HL-60/S4 treated with phorbol 12-myristate 13-acetate at 8.2 ng/mL for 4 days and 3 days (cell line): ENCODE results near the gene ERGIC3.

ENCODE experiments used
- in situ Hi-C: fragments of 300-500 bp; cut with MboI; formaldehyde crosslinking; loops from 2 replicates; pipeline ENCODE4 v1.15.0; 2022; ENCODE audit warnings: low sequenced_read_pairs

Gene ERGIC3

GRCh38 chr20:35541783-35542662, at the start of gene ERGIC3:
ERGIC3 (plus strand) TSS chr20:35542078; CDS start chr20:35542098, 20 bp downstream.
- in situ Hi-C loops = no loop called here

GRCh38 chr20:35492352-35492751, 49.5 kb upstream of the ERGIC3 start:
- in situ Hi-C loops = no loop called here

GRCh38 chr20:35496481-35496880, 45.4 kb upstream of the ERGIC3 start:
- in situ Hi-C loops = no loop called here

- in situ Hi-C loops = no loop called here
Measured at GRCh38 chr20:35497320-35497719, 44.6 kb upstream of the ERGIC3 start.

- in situ Hi-C loops = no loop called here
Measured at GRCh38 chr20:35497780-35498189, 44.1 kb upstream of the ERGIC3 start.

DNA sequence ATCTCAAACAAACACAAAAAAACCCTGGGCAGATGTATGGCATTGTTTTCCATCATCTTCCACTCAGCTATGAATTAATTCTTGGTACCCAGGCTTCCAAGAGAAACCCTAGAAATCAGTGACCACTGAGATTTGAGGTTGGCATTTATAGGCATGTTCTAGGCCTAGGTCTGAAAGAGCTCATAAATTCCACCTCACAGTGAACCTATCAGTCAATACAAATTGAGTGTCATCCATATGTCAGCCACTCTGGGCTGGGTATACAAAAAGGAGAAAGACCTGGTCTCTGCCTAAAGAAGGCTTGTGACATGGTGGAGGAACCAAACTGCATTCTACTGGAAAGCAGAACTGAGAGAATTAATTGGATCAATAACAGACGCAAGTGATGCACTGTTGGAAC, 42.6 kb upstream of the ERGIC3 start:
- in situ Hi-C loops = no loop called here

DNA sequence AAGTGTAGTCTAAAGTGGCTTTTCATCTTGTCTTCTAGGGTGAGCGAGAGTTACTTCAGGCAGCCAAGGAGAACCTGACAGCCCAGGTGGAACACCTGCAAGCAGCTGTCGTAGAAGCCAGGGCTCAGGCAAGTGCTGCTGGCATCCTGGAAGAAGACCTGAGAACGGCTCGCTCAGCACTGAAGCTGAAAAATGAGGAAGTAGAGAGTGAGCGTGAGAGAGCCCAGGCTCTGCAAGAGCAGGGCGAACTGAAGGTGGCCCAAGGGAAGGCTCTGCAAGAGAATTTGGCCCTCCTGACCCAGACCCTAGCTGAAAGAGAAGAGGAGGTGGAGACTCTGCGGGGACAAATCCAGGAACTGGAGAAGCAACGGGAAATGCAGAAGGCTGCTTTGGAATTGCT, 39.5 kb upstream of the ERGIC3 start:
- in situ Hi-C loops = no loop called here

- in situ Hi-C loops = no loop called here
Measured at GRCh38 chr20:35503281-35503680, 38.6 kb upstream of the ERGIC3 start.

- in situ Hi-C loops = no loop called here
Measured at GRCh38 chr20:35503841-35504561, 37.9 kb upstream of the ERGIC3 start.

- in situ Hi-C loops = no loop called here
Measured at GRCh38 chr20:35504751-35505150, 37.1 kb upstream of the ERGIC3 start.

DNA sequence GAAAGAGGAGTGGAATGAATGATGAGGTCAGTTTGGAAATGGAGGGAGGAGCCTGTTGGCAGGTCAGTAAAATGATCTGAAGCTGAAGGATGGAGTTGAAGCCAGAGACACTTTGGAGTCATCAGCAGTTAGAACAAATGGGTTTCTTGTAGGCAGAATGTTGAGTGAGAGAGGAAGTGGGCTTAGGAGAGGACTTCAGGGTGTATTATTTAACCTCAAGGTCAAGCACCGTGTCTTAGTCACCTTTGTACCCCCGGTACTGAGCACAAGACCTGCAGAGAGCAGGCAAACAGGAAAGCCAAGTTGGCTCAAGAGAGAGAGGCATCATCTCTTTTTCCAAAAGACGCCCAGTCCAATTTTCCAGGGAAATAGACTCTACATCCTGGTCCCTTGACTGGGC, 35.7 kb upstream of the ERGIC3 start:
- in situ Hi-C loops = no loop called here

DNA sequence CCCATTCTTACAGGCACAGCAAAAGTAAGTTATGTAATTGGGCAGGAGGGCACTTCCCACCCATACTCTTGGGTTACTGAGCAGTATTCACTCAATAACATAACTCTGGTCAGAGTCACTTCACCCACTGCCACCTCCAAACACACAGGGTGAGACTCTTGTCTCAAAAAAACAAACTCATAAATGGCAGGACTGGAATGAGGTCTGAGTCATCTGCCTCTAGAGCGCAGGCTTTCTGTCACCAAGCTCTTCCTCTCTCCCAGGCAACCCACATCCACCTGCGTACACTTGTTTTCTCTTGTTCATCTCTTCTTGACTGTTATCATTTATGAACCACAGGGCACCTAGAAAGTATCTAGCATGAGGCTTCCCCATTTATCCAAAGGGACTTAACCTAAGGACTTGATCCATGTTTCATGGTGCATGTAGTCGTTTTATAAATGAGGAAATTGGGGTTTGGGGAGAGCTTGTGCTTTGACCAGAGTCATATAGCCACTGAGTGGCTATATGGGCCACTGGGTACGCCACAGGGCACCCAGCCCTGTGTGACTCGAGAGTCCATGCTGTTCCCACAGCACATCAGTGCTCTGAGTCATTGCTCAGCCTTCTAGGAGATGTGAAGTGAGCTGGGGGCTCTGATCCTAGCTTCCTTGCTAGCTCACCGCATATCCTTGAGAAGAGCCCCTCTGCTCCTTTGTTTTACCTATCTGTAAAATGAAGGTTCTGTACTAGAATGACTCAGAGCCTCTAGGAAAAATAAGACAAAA, 34.8 kb upstream of the ERGIC3 start:
- in situ Hi-C loops = no loop called here

DNA sequence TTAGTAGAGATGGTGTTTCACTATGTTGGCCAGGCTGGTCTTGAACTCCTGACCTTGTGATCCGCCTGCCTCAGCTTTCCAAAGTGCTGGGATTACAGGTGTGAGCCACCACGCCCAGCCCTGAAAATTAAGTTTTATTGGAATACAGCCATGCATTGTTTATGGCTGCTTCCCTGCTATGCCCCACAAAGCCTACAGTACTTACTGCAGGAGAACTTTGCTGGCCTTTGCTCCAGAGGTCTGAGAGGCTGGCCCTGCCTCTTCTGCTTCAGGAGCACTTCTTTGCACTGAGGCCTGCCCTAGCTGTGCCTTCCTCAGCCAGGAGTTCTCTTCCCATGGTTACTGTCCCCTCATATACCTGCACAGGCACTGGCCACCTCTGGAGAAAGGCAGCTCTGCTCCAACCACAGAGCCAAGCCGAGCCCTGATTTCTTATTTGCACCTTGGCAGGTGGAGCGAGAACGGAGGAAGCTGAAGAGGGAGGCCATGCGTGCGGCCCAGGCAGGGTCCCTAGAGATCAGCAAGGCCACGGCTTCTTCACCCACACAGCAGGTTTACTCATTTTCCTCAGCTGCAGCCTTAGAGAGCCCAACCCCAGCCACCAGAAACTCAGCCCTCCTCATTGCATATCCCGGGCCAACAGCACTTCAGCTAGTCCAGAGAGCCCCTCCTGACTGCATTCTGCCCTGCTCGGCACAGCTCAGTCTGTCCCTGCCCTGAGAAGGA, 33.2 kb upstream of the ERGIC3 start:
- in situ Hi-C loops = no loop called here

- in situ Hi-C loops = no loop called here
Measured at GRCh38 chr20:35510951-35511735, 30.7 kb upstream of the ERGIC3 start.

GRCh38 chr20:35511814-35512420, 30.0 kb upstream of the ERGIC3 start:
- in situ Hi-C loops = no loop called here

GRCh38 chr20:35514371-35514932, 27.4 kb upstream of the ERGIC3 start:
- in situ Hi-C loops = no loop called here

- in situ Hi-C loops = no loop called here
Measured at GRCh38 chr20:35515341-35515740, 26.5 kb upstream of the ERGIC3 start.

DNA sequence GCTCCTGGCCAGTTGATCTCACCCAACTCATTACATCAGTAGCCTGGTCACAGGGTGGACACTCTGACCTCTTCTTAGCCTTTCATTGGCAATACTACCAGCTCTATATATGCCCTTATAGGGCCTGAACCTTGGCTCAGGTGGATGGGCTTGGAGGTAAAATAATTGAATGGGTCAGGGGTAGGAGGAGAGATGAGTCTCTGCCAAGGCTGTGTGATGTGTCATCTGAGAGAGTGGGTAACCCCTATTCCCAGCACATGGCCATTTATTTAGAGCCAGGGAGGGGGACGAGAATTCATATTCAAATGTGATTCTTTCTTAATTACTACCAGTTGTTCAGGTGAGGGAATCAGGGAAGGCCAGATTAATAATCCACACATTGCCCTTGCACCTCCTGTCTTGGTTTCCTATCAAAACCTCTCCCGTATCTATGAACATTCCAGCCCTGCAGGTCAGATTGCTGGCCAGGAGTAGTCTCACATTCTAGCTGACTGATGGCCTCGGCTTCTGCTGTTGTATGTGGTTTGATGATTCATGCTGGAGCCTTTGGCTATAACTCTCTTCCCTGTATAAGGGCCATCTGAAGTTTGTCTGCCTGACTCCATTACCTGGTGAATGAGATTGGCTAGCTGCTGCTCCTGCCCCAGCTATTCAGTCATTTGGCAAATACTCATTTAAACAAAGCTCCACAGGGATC, 25.8 kb upstream of the ERGIC3 start:
- in situ Hi-C loops = no loop called here

- in situ Hi-C loops = no loop called here
Measured at GRCh38 chr20:35517125-35517524, 24.8 kb upstream of the ERGIC3 start.
